ENCODE results near the gene ZCCHC24.

Gene ZCCHC24

GRCh38 chr10:79483948-79484347 lies 38.5 kb upstream of the ZCCHC24 start:
- no CpG with 5 or more reads among the region's 2 CpGs for WGBS (ENCODE audit: extremely low coverage, insufficient coverage, low lambda C conversion rate)

GRCh38 chr10:79483299-79483698 lies 37.9 kb upstream of the ZCCHC24 start:
- no peak overlapping the region for H3K27ac ChIP-seq (ENCODE audit: low read depth, low read length)
- H3K18ac ChIP-seq (ENCODE audit: low read length), result no peak overlapping the region
- no peaks in the 10 kb centered on the region for H3K79me1 ChIP-seq (ENCODE audit: low read length)
- H2BK120ac ChIP-seq (ENCODE audit: low read depth, low read length), result no peak overlapping the region
- WGBS (ENCODE audit: extremely low coverage, insufficient coverage, low lambda C conversion rate), result no CpG with 5 or more reads among the region's 3 CpGs
- H3K27me3 ChIP-seq (ENCODE audit: insufficient read depth, low read length, poor library complexity), result no peaks in the 10 kb centered on the region
- H3K4me1 ChIP-seq (ENCODE audit: control insufficient read depth, low read depth, low read length), result peaks cover 2% of the 10 kb centered on the region
- no peak overlapping the region for H2BK15ac ChIP-seq (replicated peaks; ENCODE audit: low read depth)
- no peak overlapping the region for H3K4me3 ChIP-seq (ENCODE audit: low read length)
- no peak for DNase-seq
- no peaks in the 10 kb centered on the region for H3K79me2 ChIP-seq (ENCODE audit: control insufficient read depth, insufficient read depth, low read length)
- H2AK5ac ChIP-seq (ENCODE audit: low read length), result no peak overlapping the region
- no peak overlapping the region for H3K9ac ChIP-seq (ENCODE audit: low read length)
- no peak overlapping the region for H3K23ac ChIP-seq (ENCODE audit: low read length)
- H3K56ac ChIP-seq (ENCODE audit: low read length), result no peak overlapping the region
- no peak overlapping the region for H4K5ac ChIP-seq (ENCODE audit: low read length)
- no peaks in the 10 kb centered on the region for H3K36me3 ChIP-seq (ENCODE audit: control insufficient read depth, insufficient read depth, low read length)
- H2BK5ac ChIP-seq (ENCODE audit: low read length), result no peak overlapping the region
- no peak overlapping the region for H3K4ac ChIP-seq (ENCODE audit: low read depth, low read length)
- H3K4me2 ChIP-seq (ENCODE audit: low read length), result no peak overlapping the region
- H4K8ac ChIP-seq (ENCODE audit: low read depth, low read length), result no peak overlapping the region

More at GRCh38 chr10:79483948-79484347, 38.5 kb upstream of the ZCCHC24 start:
- Histone ChIP-seq H3K4me3 (ENCODE audit: low read length) (no peak overlapping the region), H3K79me2 (ENCODE audit: control insufficient read depth, insufficient read depth, low read length) (no peaks in the 10 kb centered on the region), H2BK5ac (ENCODE audit: low read length) (no peak overlapping the region), H3K56ac (ENCODE audit: low read length) (no peak overlapping the region), H3K27me3 (ENCODE audit: insufficient read depth, low read length, poor library complexity) (no peaks in the 10 kb centered on the region), H2BK120ac (ENCODE audit: low read depth, low read length) (no peak overlapping the region), H3K9ac (ENCODE audit: low read length) (no peak overlapping the region), H4K8ac (ENCODE audit: low read depth, low read length) (no peak overlapping the region), H4K5ac (ENCODE audit: low read length) (no peak overlapping the region), H2BK15ac (replicated peaks; ENCODE audit: low read depth) (no peak overlapping the region), H3K4ac (ENCODE audit: low read depth, low read length) (no peak overlapping the region), H3K4me2 (ENCODE audit: low read length) (no peak overlapping the region), H2AK5ac (ENCODE audit: low read length) (no peak overlapping the region), H3K18ac (ENCODE audit: low read length) (no peak overlapping the region), H3K79me1 (ENCODE audit: low read length) (no peaks in the 10 kb centered on the region), H3K27ac (ENCODE audit: low read depth, low read length) (no peak overlapping the region), H3K23ac (ENCODE audit: low read length) (no peak overlapping the region), H3K4me1 (ENCODE audit: control insufficient read depth, low read depth, low read length) (peaks cover 2% of the 10 kb centered on the region), H3K36me3 (ENCODE audit: control insufficient read depth, insufficient read depth, low read length) (no peaks in the 10 kb centered on the region)
- no peak for DNase-seq

- Histone ChIP-seq H3K27ac (ENCODE audit: low read depth, low read length) (no peak overlapping the region), H4K8ac (ENCODE audit: low read depth, low read length) (no peak overlapping the region), H2AK5ac (ENCODE audit: low read length) (no peak overlapping the region), H3K4me2 (ENCODE audit: low read length) (no peak overlapping the region), H2BK120ac (ENCODE audit: low read depth, low read length) (no peak overlapping the region), H3K4me1 (ENCODE audit: control insufficient read depth, low read depth, low read length) (no peaks in the 10 kb centered on the region), H3K18ac (ENCODE audit: low read length) (no peak overlapping the region), H3K79me2 (ENCODE audit: control insufficient read depth, insufficient read depth, low read length) (no peaks in the 10 kb centered on the region), H3K56ac (ENCODE audit: low read length) (no peak overlapping the region), H3K27me3 (ENCODE audit: insufficient read depth, low read length, poor library complexity) (no peaks in the 10 kb centered on the region), H3K36me3 (ENCODE audit: control insufficient read depth, insufficient read depth, low read length) (no peaks in the 10 kb centered on the region), H3K23ac (ENCODE audit: low read length) (no peak overlapping the region), H3K4me3 (ENCODE audit: low read length) (no peak overlapping the region), H3K4ac (ENCODE audit: low read depth, low read length) (no peak overlapping the region), H4K5ac (ENCODE audit: low read length) (no peak overlapping the region), H2BK5ac (ENCODE audit: low read length) (no peak overlapping the region), H2BK15ac (replicated peaks; ENCODE audit: low read depth) (no peak overlapping the region), H3K79me1 (ENCODE audit: low read length) (no peaks in the 10 kb centered on the region), H3K9ac (ENCODE audit: low read length) (no peak overlapping the region)
- no CpG with 5 or more reads among the region's 4 CpGs for WGBS (ENCODE audit: extremely low coverage, insufficient coverage, low lambda C conversion rate)
- no peak for DNase-seq
Observed at GRCh38 chr10:79482741-79483140, 37.3 kb upstream of the ZCCHC24 start.

GRCh38 chr10:79482304-79482703 lies 36.9 kb upstream of the ZCCHC24 start:
- Histone ChIP-seq H3K4me3 (ENCODE audit: low read length) (no peak overlapping the region), H3K36me3 (ENCODE audit: control insufficient read depth, insufficient read depth, low read length) (no peaks in the 10 kb centered on the region), H4K5ac (ENCODE audit: low read length) (no peak overlapping the region), H2BK15ac (replicated peaks; ENCODE audit: low read depth) (no peak overlapping the region), H2AK5ac (ENCODE audit: low read length) (no peak overlapping the region), H3K27me3 (ENCODE audit: insufficient read depth, low read length, poor library complexity) (no peaks in the 10 kb centered on the region), H3K56ac (ENCODE audit: low read length) (no peak overlapping the region), H3K4me2 (ENCODE audit: low read length) (no peak overlapping the region), H3K23ac (ENCODE audit: low read length) (no peak overlapping the region), H2BK5ac (ENCODE audit: low read length) (no peak overlapping the region), H3K79me1 (ENCODE audit: low read length) (no peaks in the 10 kb centered on the region), H3K79me2 (ENCODE audit: control insufficient read depth, insufficient read depth, low read length) (no peaks in the 10 kb centered on the region), H3K9ac (ENCODE audit: low read length) (no peak overlapping the region), H3K27ac (ENCODE audit: low read depth, low read length) (no peak overlapping the region), H3K4me1 (ENCODE audit: control insufficient read depth, low read depth, low read length) (no peaks in the 10 kb centered on the region), H3K4ac (ENCODE audit: low read depth, low read length) (no peak overlapping the region), H2BK120ac (ENCODE audit: low read depth, low read length) (no peak overlapping the region), H3K18ac (ENCODE audit: low read length) (no peak overlapping the region), H4K8ac (ENCODE audit: low read depth, low read length) (no peak overlapping the region)
- no CpG with 5 or more reads among the region's 1 CpG for WGBS (ENCODE audit: extremely low coverage, insufficient coverage, low lambda C conversion rate)
- no peak for DNase-seq

- no peak overlapping the region for H3K9ac ChIP-seq (ENCODE audit: low read length)
- no peak overlapping the region for H4K8ac ChIP-seq (ENCODE audit: low read depth, low read length)
- H3K56ac ChIP-seq (ENCODE audit: low read length), result no peak overlapping the region
- H2BK15ac ChIP-seq (replicated peaks; ENCODE audit: low read depth), result no peak overlapping the region
- no peak overlapping the region for H4K5ac ChIP-seq (ENCODE audit: low read length)
- H2BK120ac ChIP-seq (ENCODE audit: low read depth, low read length), result no peak overlapping the region
- no peaks in the 10 kb centered on the region for H3K27me3 ChIP-seq (ENCODE audit: insufficient read depth, low read length, poor library complexity)
- no peak for DNase-seq
- H3K23ac ChIP-seq (ENCODE audit: low read length), result no peak overlapping the region
- no peaks in the 10 kb centered on the region for H3K79me2 ChIP-seq (ENCODE audit: control insufficient read depth, insufficient read depth, low read length)
- H3K36me3 ChIP-seq (ENCODE audit: control insufficient read depth, insufficient read depth, low read length), result no peaks in the 10 kb centered on the region
- no peak overlapping the region for H3K27ac ChIP-seq (ENCODE audit: low read depth, low read length)
- no peaks in the 10 kb centered on the region for H3K79me1 ChIP-seq (ENCODE audit: low read length)
- no peak overlapping the region for H2BK5ac ChIP-seq (ENCODE audit: low read length)
- no peaks in the 10 kb centered on the region for H3K4me1 ChIP-seq (ENCODE audit: control insufficient read depth, low read depth, low read length)
- H3K4me2 ChIP-seq (ENCODE audit: low read length), result no peak overlapping the region
- no peak overlapping the region for H2AK5ac ChIP-seq (ENCODE audit: low read length)
- H3K18ac ChIP-seq (ENCODE audit: low read length), result no peak overlapping the region
- no peak overlapping the region for H3K4me3 ChIP-seq (ENCODE audit: low read length)
- H3K4ac ChIP-seq (ENCODE audit: low read depth, low read length), result no peak overlapping the region
- no CpG with 5 or more reads among the region's 3 CpGs for WGBS (ENCODE audit: extremely low coverage, insufficient coverage, low lambda C conversion rate)
Observed at GRCh38 chr10:79479283-79479909, 34.0 kb upstream of the ZCCHC24 start.

GRCh38 chr10:79477456-79477855 lies 32.0 kb upstream of the ZCCHC24 start:
- DNase-seq, result no peak
- no peak overlapping the region for H3K18ac ChIP-seq (ENCODE audit: low read length)
- H3K27me3 ChIP-seq (ENCODE audit: insufficient read depth, low read length, poor library complexity), result no peaks in the 10 kb centered on the region
- no peaks in the 10 kb centered on the region for H3K79me2 ChIP-seq (ENCODE audit: control insufficient read depth, insufficient read depth, low read length)
- H3K4me3 ChIP-seq (ENCODE audit: low read length), result no peak overlapping the region
- no peak overlapping the region for H2BK5ac ChIP-seq (ENCODE audit: low read length)
- H3K23ac ChIP-seq (ENCODE audit: low read length), result no peak overlapping the region
- H3K36me3 ChIP-seq (ENCODE audit: control insufficient read depth, insufficient read depth, low read length), result no peaks in the 10 kb centered on the region
- H3K79me1 ChIP-seq (ENCODE audit: low read length), result no peaks in the 10 kb centered on the region
- no peak overlapping the region for H3K27ac ChIP-seq (ENCODE audit: low read depth, low read length)
- WGBS (ENCODE audit: extremely low coverage, insufficient coverage, low lambda C conversion rate), result no CpG with 5 or more reads among the region's 7 CpGs
- no peak overlapping the region for H2BK120ac ChIP-seq (ENCODE audit: low read depth, low read length)
- H3K4ac ChIP-seq (ENCODE audit: low read depth, low read length), result no peak overlapping the region
- H3K4me2 ChIP-seq (ENCODE audit: low read length), result no peak overlapping the region
- H4K8ac ChIP-seq (ENCODE audit: low read depth, low read length), result no peak overlapping the region
- H3K4me1 ChIP-seq (ENCODE audit: control insufficient read depth, low read depth, low read length), result no peaks in the 10 kb centered on the region
- no peak overlapping the region for H2BK15ac ChIP-seq (replicated peaks; ENCODE audit: low read depth)
- H2AK5ac ChIP-seq (ENCODE audit: low read length), result no peak overlapping the region
- no peak overlapping the region for H4K5ac ChIP-seq (ENCODE audit: low read length)
- H3K56ac ChIP-seq (ENCODE audit: low read length), result no peak overlapping the region
- H3K9ac ChIP-seq (ENCODE audit: low read length), result no peak overlapping the region

Measured in mesendoderm (in vitro differentiated cells).